ENCODE data around the gene KCNMA1.

KCNMA1 gene

DNA sequence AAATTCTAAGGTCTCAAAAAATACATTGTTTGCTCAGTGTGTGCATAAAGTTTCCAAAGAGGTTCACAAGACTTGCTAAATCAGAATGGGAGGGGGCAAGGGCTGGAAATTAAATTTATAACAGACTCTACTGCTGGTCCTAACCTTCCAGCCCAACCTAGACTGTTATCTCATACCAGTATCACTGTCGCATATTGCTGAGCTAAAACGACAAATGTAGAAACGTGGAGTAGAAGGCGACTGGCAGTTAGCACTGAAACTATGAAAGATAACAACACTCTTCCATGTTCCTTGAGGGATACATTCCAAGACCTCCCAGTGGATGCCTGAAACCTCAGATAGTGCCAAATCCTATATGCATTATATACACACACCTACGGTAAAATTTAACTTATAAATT lies 514.3 kb downstream of the KCNMA1 start:
- Histone ChIP-seq H4K20me1 (peaks cover 0 to 57% (median 0%) of the 10 kb centered on the region in 11 experiments; a peak in 2 of 22 replicates), H3K4me3 (no peak overlapping the region), H3K9ac (no peak overlapping the region), H3K4me2 (no peak overlapping the region), H3K4me1 (peaks cover 0 to 10% (median 0%) of the 10 kb centered on the region in 10 experiments; a peak in 3 of 20 replicates), H3K27me3 (no peaks in the 10 kb centered on the region), H3K36me3 (no peaks in the 10 kb centered on the region; a peak in 1 of 22 replicates), H3K9me3 (replicated peaks in 1 of 11) (peaks cover 0 to 9% (median 0%) of the 10 kb centered on the region in 11 experiments; a peak in 1 of 22 replicates), H3K27ac (no peak overlapping the region)
- no peak for TF ChIP-seq Cebpa-rat (IDR thresholded peaks at IDR 0.05)

DNA sequence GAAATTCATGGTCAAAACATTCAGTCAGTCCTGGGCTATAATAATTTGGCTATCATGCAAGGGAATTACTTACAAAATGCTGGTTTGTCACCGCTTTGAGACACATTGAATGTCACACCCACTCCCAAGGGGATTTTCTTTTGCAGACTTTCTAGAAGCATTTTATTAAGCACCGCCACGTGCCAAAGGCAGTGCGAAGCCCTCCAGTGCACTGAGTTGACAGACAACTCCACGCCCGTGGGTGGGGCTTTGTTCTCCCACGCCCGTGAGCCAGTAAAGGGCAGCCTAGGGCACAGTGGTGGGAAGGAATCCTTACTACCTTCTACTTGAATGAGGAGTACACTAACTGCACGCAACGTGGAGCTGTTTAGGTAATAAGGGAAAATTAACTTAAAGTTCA lies 515.8 kb downstream of the KCNMA1 start:
- Histone ChIP-seq H3K27me3 (no peaks in the 10 kb centered on the region), H3K4me3 (no peak overlapping the region), H3K9me3 (replicated peaks in 1 of 11) (peaks cover 0 to 9% (median 0%) of the 10 kb centered on the region in 11 experiments; a peak in 1 of 22 replicates), H4K20me1 (peaks cover 0 to 48% (median 0%) of the 10 kb centered on the region in 11 experiments; a peak in 1 of 22 replicates), H3K4me2 (no peak overlapping the region), H3K36me3 (no peaks in the 10 kb centered on the region; a peak in 1 of 22 replicates), H3K27ac (no peak overlapping the region), H3K9ac (no peak overlapping the region), H3K4me1 (peaks cover 0 to 10% (median 0%) of the 10 kb centered on the region in 10 experiments; a peak in 3 of 20 replicates)
- no peak for TF ChIP-seq Cebpa-rat (IDR thresholded peaks at IDR 0.05)

DNA sequence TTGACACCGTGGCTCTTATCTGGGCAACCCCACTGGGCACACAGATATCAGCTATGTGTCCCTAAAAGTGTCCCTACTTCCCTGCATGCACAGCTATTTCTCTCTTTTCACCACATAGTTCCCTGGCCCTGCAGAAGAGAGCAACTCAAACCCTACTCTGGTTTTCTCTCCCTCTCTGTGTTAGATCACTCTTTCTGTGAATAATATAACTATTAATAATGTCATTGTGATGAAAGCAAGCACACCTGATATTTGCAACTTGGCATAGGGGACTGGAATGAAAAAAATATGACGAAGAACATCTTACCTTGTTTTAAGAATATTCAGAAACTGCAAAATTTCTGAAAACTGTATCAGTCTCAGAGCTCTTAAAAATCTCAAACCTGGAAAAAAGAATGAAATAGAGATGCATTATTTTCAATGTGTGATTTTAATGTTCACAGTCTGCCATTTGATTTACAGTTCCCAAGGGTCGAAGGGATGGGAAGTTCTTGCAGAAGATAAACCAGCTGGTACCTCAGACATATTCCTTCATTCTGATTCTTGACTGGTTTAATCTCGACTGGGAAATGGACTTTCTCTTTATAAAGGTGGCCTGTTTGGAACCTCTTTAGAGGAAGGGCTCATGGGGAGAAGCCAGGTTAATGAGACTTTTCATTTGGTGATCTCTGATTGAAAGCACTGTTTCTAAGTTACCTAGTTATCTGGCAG lies 516.8 kb downstream of the KCNMA1 start:
- Histone ChIP-seq H3K9ac (no peak overlapping the region), H3K27me3 (no peaks in the 10 kb centered on the region), H4K20me1 (peaks cover 0 to 53% (median 0%) of the 10 kb centered on the region in 11 experiments; a peak in 1 of 22 replicates), H3K4me2 (no peak overlapping the region), H3K27ac (no peak overlapping the region), H3K4me1 (peaks cover 0 to 10% (median 0%) of the 10 kb centered on the region in 10 experiments; a peak in 3 of 20 replicates), H3K9me3 (replicated peaks in 1 of 11) (peaks cover 0 to 9% (median 0%) of the 10 kb centered on the region in 11 experiments; a peak in 1 of 22 replicates), H3K36me3 (no peaks in the 10 kb centered on the region; a peak in 1 of 22 replicates), H3K4me3 (no peak overlapping the region)
- TF ChIP-seq Cebpa-rat (IDR thresholded peaks at IDR 0.05), result no peak

DNA sequence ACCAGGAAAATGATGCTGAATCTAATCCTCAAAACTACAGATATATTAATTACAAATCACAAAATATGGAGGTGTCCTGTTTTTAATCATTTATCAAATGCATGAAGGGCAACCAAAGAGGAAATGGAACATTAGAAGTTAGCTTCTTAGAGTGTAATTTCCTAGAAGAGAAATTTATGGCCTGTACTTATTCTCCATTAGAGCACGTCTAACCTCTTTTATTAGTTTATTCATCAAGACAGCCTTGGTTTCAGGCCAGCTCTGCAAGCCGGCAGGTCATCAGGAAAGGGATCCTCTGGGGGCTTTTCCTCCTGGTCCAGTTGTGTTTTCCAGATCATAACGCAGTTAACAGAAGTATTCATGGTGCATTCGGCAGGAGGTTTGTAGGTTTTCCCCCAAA lies 517.6 kb downstream of the KCNMA1 start:
- H3K27ac ChIP-seq, result no peak overlapping the region
- H3K36me3 ChIP-seq, result no peaks in the 10 kb centered on the region; a peak in 1 of 22 replicates
- no peak overlapping the region for H3K4me3 ChIP-seq
- peaks cover 0 to 48% (median 0%) of the 10 kb centered on the region in 11 experiments; a peak in 1 of 22 replicates for H4K20me1 ChIP-seq
- H3K9me3 ChIP-seq (replicated peaks in 1 of 11), result peaks cover 0 to 4% (median 0%) of the 10 kb centered on the region in 11 experiments; a peak in 1 of 22 replicates
- H3K4me1 ChIP-seq, result peaks cover 0 to 10% (median 0%) of the 10 kb centered on the region in 10 experiments; a peak in 3 of 20 replicates
- H3K9ac ChIP-seq, result no peak overlapping the region
- TF ChIP-seq Cebpa-rat (IDR thresholded peaks at IDR 0.05), result no peak
- H3K27me3 ChIP-seq, result no peaks in the 10 kb centered on the region
- H3K4me2 ChIP-seq, result no peak overlapping the region

DNA sequence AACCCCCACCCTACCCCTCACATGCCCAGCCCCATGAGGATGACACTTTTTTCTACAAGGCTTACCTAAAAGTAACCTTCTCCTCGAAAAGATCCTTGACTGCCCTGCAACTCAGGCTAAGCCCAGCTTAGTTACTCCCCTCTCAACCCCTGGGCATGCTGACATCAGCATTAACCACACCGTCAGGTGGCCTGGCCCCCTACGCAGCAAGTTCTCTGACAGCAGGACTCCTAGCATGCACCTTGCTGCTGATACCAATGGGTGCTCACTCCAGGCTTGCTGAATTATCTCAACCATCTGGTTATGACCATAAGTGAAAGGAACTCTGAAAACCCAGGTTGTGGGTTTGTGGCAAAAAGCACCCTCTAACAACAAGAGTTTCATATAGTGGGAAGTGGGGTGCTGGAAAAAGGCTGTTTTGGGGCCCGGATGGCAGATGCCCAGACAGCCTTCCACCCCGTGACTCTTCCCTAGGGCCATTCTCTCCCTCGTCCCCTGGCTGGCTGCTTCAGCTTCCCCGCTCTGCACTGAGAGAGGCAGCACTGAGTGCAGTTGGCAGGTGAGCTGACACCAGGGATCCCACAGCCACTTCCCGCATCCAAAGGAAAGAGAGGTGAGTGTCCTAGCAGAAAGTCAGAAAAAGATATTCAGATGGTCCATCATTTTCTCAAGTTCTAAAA lies 518.9 kb downstream of the KCNMA1 start:
- Histone ChIP-seq H3K36me3 (no peaks in the 10 kb centered on the region; a peak in 1 of 22 replicates), H3K9ac (no peak overlapping the region), H3K4me1 (peaks cover 0 to 10% (median 0%) of the 10 kb centered on the region in 10 experiments; a peak in 3 of 20 replicates), H3K9me3 (replicated peaks in 1 of 11) (no peaks in the 10 kb centered on the region), H3K27me3 (no peaks in the 10 kb centered on the region), H4K20me1 (peaks cover 0 to 43% (median 0%) of the 10 kb centered on the region in 11 experiments; a peak in 2 of 22 replicates), H3K27ac (no peak overlapping the region), H3K4me2 (peak overlapping the region in 3 of 11 experiments; percentile 3 to 11 (median 6); a peak in 4 of 22 replicates), H3K4me3 (no peak overlapping the region)
- no peak for TF ChIP-seq Cebpa-rat (IDR thresholded peaks at IDR 0.05)

DNA sequence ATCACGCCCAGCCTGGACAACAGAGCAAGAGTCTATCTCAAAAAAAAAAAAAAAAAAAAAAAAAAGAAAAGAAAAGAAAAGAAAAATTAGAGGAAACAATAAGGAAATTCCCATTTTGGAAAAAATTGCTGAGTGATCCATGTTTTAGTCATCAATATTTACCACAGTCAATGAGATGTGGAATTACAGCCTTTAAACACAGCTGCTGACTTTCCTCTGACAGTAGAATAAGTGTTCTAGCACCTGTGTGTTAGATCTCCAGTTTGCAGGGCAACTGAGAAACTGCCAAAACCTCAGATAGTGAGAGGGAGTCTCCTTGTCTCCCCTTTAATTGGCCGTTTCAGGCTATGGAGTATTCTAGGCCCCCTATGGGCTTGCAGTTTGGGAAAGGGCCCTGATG lies 520.1 kb downstream of the KCNMA1 start:
- Histone ChIP-seq H4K20me1 (peaks cover 0 to 37% (median 0%) of the 10 kb centered on the region in 11 experiments; a peak in 2 of 22 replicates), H3K27me3 (no peaks in the 10 kb centered on the region), H3K9me3 (replicated peaks in 1 of 11) (no peaks in the 10 kb centered on the region), H3K9ac (no peak overlapping the region), H3K4me3 (no peak overlapping the region), H3K27ac (no peak overlapping the region), H3K4me2 (no peak overlapping the region), H3K36me3 (no peaks in the 10 kb centered on the region; a peak in 1 of 22 replicates), H3K4me1 (peaks cover 0 to 10% (median 0%) of the 10 kb centered on the region in 10 experiments; a peak in 3 of 20 replicates)
- TF ChIP-seq Cebpa-rat (IDR thresholded peaks at IDR 0.05), result no peak

DNA sequence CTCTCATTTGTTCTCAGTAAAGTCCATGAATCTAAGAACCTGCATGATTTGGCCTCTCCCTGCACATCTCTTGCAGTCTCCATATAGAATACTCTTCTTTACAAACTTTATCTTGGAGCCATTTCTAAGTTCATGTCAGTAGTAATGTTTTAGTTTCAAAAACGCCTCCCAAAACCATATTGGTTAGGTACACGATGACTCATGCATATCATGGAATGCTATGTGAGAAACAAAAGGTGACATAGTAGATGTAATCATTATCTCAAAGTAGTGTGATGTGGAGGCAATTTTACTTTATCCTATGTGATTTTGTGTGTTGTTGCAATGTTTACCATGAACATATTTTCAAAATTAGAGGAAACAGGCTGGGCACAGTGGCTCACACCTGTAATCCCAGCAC lies 520.7 kb downstream of the KCNMA1 start:
- Histone ChIP-seq H4K20me1 (peaks cover 0 to 41% (median 0%) of the 10 kb centered on the region in 11 experiments; a peak in 2 of 22 replicates), H3K27me3 (no peaks in the 10 kb centered on the region), H3K36me3 (no peaks in the 10 kb centered on the region; a peak in 1 of 22 replicates), H3K4me3 (no peak overlapping the region), H3K4me1 (peaks cover 0 to 10% (median 0%) of the 10 kb centered on the region in 10 experiments; a peak in 3 of 20 replicates), H3K9ac (no peak overlapping the region), H3K9me3 (replicated peaks in 1 of 11) (no peaks in the 10 kb centered on the region), H3K4me2 (no peak overlapping the region), H3K27ac (no peak overlapping the region)
- no peak for TF ChIP-seq Cebpa-rat (IDR thresholded peaks at IDR 0.05)

DNA sequence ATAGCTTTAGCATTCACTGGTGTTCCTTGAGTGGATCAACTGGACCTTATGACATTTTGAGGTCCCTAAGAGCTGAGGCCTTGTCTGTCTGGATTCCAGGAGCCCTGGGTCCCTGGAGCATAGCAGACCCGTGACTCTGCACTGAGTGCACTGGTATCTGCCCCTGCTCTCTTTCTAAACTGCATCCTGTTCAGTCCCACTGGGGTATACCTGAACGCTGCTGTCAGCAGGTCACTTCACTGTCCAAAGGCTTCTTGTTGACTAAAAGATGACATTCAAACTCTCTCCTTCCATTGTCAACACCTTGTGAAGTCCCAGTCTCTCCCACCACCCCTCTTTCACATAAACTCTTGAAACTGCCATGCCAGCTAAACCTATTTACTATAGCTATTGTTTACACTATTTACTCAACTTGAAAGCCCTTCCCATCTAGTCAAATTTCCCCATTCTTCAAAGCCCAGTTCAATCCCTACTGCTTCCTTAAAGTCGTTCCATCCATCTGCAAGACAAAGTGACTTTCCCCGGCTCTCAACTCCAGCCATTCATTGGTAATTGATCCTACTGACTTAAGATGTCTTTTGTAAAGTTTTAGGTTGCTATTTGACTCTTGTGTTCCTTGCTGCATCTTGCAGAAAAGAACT lies 523.3 kb downstream of the KCNMA1 start:
- peaks cover 0 to 22% (median 9%) of the 10 kb centered on the region in 10 experiments; a peak in 12 of 20 replicates for H3K4me1 ChIP-seq
- no peak overlapping the region for H3K4me3 ChIP-seq
- no peak overlapping the region for H3K9ac ChIP-seq
- H3K27ac ChIP-seq, result no peak overlapping the region
- no peaks in the 10 kb centered on the region for H3K27me3 ChIP-seq
- H3K4me2 ChIP-seq, result no peak overlapping the region
- H3K9me3 ChIP-seq (replicated peaks in 1 of 11), result no peaks in the 10 kb centered on the region
- H4K20me1 ChIP-seq, result peaks cover 0 to 40% (median 0%) of the 10 kb centered on the region in 11 experiments; a peak in 2 of 22 replicates
- no peak for TF ChIP-seq Cebpa-rat (IDR thresholded peaks at IDR 0.05)
- no peaks in the 10 kb centered on the region; a peak in 1 of 22 replicates for H3K36me3 ChIP-seq

All from BLaER1 treated with 17β-estradiol and CSF1 and Interleukin-3, amounts not matched to agents 10 nM and 100 nM (cell line).